IPS-18c (cell line): ENCODE measurements around the gene MESD.

Experiments used
- H3K4me3 ChIP-seq: 2 replicates; pipeline ENCODE4 v1.7.0; 2013; ENCODE audit warnings: low read depth, mild to moderate bottlenecking, low read length, moderate library complexity; ENCODE audit not compliant: insufficient read depth
- H3K9me3 ChIP-seq: one replicate; pipeline ENCODE4 v1.6.1; 2013; ENCODE audit warnings: mild to moderate bottlenecking, low read length, moderate library complexity; ENCODE audit not compliant: control insufficient read depth, insufficient read depth

The MESD gene

GRCh38 chr15:80913541-80913940 lies 76.1 kb downstream of the MESD start:
- H3K4me3 ChIP-seq = no peak overlapping the region
- H3K9me3 ChIP-seq = no peaks in the 10 kb centered on the region

- Histone ChIP-seq H3K9me3 (no peaks in the 10 kb centered on the region), H3K4me3 (no peak overlapping the region)
Measured at GRCh38 chr15:80912673-80913072, 76.9 kb downstream of the MESD start.

- Histone ChIP-seq H3K9me3 (no peaks in the 10 kb centered on the region), H3K4me3 (no peak overlapping the region)
Measured at GRCh38 chr15:80911821-80912220, 77.8 kb downstream of the MESD start.

GRCh38 chr15:80906159-80906766 lies 83.4 kb downstream of the MESD start:
- H3K4me3 ChIP-seq = no peak overlapping the region
- H3K9me3 ChIP-seq = no peaks in the 10 kb centered on the region

GRCh38 chr15:80904998-80905397 lies 84.6 kb downstream of the MESD start:
- H3K4me3 ChIP-seq = no peak overlapping the region
- H3K9me3 ChIP-seq = no peaks in the 10 kb centered on the region

GRCh38 chr15:80902298-80902801 lies 87.3 kb downstream of the MESD start:
- H3K9me3 ChIP-seq = no peaks in the 10 kb centered on the region
- H3K4me3 ChIP-seq = no peak overlapping the region

- no peak overlapping the region for H3K4me3 ChIP-seq
- no peaks in the 10 kb centered on the region for H3K9me3 ChIP-seq
Measured at GRCh38 chr15:80898040-80898439, 91.6 kb downstream of the MESD start.
